Measurements from ENCODE around the gene IRF1.
"Not testable (repeated sequence)": the region's sequence is repeated elsewhere in the genome, so short reads cannot be mapped to it uniquely, and the experiment has no call there.

IRF1 gene

DNA sequence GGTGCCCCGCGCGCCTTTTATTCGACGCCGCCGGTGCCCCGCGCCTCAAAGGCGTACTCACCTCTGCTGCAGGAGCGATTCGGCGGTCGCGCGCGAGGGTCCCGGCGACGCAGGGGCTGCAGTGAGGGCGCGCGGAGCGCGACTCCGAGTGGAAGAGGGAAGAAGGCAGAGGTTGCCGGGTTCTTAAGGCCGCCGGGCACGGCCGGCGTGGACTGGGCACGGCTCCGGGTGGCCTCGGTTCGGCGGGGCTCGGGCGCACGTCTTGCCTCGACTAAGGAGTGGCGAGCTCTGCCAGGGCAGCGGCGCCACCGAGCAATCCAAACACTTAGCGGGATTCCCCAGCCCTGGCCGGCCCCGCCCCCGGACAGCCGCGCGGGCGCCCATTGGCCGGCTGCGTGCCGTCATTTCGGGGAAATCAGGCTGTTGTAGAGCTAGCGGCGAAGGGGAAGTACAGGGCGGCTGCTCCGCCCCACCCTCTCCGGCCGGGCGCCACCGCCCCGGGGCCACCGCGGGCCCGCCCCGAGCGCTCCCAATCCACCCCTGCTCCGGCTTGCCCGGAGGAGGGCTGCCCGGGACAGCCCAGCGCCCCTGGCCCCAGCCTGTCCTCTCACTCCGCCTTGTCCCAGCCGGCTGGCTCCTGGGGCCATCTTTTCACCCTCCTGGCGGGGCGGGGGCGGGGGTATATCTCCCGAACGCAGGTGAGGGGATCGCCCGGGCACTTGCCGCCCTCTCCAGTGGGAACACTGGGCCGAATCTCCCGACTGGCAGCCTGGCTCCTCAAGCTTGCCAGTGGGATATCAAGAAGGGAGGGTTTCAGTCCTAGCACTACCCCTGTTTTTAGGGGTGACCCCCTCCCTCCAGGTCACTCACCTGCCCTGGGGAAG is at the start of gene IRF1:
TSS of gene IRF1 (minus strand) at position 290 of the 884 bp plus-strand sequence. CDS start 1,295 bp downstream, outside the sequence.
- DNase-seq (ENCODE audit: low read depth): peak; percentile 93

- DNase-seq (ENCODE audit: low read depth): no peak
Measured at GRCh38 chr5:132540149-132540548, 49.6 kb upstream of the IRF1 start.

DNA sequence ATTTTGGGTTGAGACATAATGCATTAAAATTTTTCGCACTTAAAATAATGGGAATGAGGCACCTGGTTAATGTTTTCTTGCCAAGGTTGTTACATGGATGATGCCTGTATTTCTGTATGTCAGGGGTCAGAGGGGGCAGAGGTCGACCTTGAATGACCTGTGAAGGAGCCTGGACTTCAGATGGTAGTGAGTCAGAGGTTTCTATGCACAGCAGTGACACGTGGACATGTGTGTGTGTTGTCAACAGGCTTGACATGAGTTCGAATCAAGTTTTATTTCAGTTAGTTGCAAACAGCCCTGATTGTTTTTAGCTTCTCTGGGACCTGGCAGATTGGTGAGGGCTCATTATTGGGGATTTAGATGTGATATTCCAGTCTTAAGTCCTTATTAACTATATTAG is 49.1 kb upstream of the IRF1 start:
- no peak for DNase-seq (ENCODE audit: low read depth)

DNA sequence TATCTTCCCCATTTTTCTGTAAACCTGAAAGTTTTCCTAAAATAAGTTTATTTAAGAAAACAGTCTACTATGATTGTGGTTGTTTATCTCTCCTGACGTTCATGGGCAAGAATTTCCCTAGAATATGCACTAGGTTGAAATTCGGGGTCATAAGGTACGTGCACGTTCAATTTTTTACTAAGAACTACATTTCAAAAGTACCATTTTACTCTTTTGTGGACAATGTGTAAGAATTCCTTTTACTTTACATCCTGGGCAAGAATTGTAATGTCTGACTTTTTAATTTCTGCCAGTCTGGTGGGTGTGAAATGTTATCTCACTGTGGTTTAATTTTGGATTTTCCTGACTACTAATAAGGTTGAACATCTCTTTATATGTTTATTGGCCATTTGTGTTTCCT is 40.4 kb upstream of the IRF1 start:
- no peak for DNase-seq (ENCODE audit: low read depth)

DNA sequence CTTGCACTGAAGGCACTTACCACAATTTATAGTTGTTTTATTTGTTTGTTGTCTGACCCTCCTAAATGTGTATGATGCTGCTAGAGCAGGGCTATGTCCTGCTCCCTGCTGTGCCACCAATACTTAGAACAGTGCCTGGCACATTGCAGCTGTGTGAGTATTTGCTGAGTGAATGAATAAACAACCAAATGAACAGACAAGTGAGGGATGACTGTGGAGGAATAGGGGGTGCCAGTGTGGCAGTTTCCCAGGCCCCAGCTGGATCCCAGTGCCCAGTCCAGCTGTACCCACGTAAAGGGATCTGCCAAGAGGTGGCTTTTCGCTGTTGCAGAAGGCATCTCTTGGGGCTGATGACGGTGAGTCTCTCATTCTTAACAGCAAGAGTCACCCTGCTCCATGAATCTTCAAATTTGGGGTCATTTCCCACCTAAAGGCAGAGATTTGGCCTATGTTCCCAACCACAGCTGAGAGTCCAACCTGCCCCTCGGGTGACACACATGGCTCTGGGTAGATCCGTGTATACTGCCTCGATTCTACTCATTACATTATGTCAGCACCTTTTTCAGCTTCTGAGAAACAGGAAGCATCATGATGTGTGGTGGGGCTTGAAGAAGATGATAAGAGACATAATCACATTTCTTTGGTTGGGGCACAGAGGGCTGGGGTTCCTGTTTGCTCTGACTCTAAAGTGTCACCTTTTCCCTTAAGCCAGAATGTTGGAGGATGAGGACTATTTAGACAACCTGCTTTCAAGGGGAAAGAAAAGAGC is 38.5 kb upstream of the IRF1 start:
- no peak for DNase-seq (ENCODE audit: low read depth)

GRCh38 chr5:132528021-132528420 is 37.4 kb upstream of the IRF1 start:
- DNase-seq (ENCODE audit: low read depth): no peak

DNA sequence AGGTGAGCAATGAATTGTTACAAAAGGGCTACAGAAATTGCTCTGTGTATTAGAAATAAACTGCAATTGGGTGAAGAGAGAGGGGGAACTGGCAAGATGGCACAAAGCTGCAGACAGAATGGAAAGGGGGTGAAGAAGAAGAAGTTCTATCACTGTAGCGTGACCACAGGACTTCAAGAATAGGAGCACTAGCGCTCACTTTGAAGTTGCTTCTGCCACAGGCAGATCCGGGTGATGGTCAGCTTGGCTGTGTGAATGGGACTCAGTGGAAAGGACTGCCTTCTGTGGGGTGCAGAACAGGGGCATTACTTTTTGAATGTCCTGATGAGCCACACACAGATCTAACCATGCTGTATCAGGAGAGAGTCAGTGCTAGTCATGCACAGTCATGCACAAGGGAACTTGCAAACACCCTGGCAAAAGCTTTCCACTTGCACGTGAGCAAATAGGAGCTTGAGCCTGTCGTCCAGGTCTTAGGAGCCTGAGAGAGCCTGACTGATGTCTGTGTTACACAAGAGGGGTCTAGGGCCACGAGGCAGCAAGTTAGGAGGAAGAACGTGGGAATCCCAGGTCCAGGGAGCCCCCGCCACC is 36.5 kb upstream of the IRF1 start:
- DNase-seq (ENCODE audit: low read depth): no peak

- peak; percentile 29 for DNase-seq (ENCODE audit: low read depth)
Measured at GRCh38 chr5:132526290-132526973, 35.9 kb upstream of the IRF1 start.

DNA sequence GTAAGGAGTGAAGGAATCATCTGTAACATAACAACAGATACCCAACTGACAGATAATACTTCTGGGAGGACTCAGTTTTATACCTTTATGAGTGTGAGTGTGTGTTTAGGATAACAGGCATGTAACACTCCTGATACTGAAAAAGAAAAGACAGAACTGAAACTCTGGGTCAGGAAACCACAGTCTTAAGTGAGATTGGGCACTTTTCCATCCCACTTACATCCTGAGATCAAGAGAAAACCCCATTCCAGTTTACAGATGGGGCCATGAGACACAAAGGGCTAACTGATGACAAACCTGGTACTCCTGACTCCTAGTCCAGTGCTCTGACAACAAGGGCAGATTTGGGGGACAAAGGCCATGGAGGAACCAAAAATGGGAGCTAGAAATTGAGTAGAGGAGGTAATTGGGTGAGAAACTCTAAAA is 34.7 kb upstream of the IRF1 start:
- no peak for DNase-seq (ENCODE audit: low read depth)

DNA sequence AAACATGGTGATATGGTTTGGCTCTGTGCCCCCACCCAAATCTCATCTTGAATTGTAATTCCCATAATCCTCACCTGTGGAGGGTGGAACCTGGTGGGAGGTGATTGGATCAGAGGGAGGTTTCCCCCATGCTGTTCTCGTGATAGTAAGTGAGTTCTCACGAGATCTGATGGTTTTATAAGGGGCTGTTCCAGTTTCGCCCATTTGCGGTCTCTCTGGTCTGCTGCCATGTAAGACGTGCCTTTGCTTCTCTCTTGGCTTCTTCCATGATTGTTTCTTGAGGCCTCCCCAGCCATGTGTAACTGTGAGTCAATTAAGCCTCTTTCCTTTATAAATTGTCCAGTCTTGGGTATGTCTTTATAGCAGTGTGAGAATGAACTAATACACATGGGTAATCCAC is 34.3 kb upstream of the IRF1 start:
- DNase-seq (ENCODE audit: low read depth): not testable (repeated sequence)

DNA sequence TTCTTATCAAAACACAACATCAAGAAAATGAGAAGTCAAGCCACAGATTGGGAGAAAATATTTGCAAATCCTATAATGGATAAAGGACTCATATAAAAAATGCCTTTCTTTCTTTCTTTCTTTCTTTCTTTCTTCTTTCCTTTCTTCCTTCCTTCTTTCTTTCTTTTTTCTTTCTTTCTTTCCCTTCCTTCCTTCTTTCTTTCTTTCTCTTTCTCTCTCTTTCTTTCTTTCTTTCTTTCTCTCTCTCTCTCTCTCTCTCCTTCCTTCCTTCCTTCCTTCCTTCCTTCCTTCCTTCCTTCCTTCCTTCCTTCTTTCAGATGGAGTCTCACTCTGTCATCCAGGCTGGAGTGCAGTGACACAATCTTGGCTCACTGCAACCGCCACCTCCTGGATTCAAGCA is 31.5 kb upstream of the IRF1 start:
- not testable (repeated sequence) for DNase-seq (ENCODE audit: low read depth)

DNA sequence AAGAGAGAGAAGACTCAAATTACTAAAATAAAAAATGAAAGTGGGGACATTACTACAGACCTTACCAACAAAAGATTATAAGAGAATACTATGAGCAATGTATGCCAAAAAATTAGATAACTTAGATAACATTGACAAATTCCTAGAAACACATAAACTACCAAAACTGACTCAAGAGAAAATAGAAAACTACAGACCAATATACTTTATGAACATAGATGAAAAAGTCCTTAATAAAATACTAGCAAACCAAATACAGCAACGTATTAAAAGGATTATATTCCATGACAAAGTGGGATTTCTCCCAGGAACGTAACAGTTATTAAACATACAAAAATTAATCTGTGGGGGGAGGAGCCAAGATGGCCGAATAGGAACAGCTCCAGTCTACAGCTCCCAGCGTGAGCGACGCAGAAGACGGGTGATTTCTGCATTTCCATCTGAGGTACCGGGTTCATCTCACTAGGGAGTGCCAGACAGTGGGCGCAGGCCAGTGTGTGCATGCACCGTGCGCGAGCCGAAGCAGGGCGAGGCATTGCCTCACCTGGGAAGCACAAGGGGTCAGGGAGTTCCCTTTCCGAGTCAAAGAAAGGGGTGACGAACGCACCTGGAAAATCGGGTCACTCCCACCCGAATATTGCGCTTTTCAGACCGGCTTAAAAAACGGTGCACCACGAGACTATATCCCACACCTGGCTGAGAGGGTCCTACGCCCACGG is 23.2 kb upstream of the IRF1 start:
- not testable (repeated sequence) for DNase-seq (ENCODE audit: low read depth)

- DNase-seq (ENCODE audit: low read depth): no peak
Measured at GRCh38 chr5:132510076-132510475, 19.5 kb upstream of the IRF1 start.

DNA sequence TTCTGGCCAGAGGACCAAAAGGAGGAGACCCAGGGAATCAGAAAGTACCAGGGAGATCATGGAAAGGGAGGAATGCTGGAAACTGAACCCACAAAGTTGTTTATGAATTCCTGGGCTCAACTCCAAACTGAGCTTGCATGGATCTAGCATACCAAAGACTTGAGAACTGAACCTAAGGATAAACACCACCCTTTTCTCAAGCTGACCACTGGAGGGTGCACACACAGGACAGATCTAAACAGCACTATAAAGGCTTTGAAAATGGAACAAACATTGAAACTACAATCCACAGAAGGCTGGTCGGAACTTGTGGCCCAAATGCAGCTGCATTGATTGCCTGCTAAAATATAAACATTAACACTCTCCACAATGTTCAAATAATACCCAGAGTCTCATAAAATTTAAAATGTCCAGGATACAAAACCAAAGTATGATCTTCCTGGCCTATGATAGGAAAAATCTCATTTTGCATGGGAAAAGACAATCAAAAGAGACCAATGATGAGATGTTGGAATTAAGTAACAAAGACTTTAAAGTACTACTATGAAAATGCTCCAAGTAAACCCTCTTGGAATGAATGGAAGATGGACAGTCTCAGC is 15.6 kb upstream of the IRF1 start:
- peak; percentile 84 for DNase-seq (ENCODE audit: low read depth)

GRCh38 chr5:132505641-132506040 is 15.1 kb upstream of the IRF1 start:
- DNase-seq (ENCODE audit: low read depth): no peak

GRCh38 chr5:132504746-132505145 is 14.2 kb upstream of the IRF1 start:
- no peak for DNase-seq (ENCODE audit: low read depth)

DNA sequence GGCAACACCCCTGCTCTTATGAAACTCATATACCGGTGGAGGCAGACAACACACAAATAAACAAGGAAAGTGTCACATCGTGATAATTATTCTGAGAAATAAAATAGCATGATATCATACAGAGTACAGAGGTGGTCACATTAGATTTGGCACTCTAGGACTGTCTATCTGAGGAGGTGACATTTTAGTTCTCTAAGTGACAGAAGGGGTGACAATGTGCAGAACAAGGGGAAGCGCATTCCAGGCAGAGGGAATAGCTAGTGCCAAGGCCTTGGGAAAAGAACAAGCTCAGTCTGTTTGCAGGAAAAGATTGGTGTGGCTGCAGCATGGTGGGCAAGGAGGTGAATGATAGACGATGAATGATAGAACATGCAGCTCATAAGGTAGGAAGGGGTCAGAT is 12.7 kb upstream of the IRF1 start:
- DNase-seq (ENCODE audit: low read depth): no peak

- DNase-seq (ENCODE audit: low read depth): no peak
Measured at GRCh38 chr5:132501961-132502931, 11.7 kb upstream of the IRF1 start.

DNA sequence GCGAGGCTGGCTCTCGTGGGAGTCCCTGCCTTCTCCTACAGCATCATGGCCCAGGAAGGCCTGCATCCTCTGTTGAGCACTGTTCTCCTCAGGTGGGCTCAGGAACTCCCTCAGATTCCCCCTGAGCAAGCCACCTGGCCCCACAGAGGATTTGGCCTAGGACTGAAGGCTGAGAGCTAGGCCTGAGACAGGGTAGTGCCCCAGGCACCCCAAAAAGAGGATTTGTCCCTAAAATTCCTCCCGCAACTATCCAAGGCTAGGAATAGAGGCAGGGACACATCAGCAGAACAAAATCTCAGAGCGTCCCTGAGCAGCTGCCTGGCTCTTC is 11.0 kb upstream of the IRF1 start:
- DNase-seq (ENCODE audit: low read depth): no peak

All from fibroblast of the conjunctiva (primary cell).